ENCODE results near the gene DNM1L.
A peak's percentile ranks its signal among the peaks of the same experiment; 100 is the strongest.

The DNM1L gene

GRCh38 chr12:32761716-32762115 is 82.6 kb downstream of the DNM1L start:
- no peak for FAIRE-seq

- FAIRE-seq = peak; percentile 98
Observed at GRCh38 chr12:32765906-32766305, 86.8 kb downstream of the DNM1L start.

GRCh38 chr12:32768518-32768917 is 89.4 kb downstream of the DNM1L start:
- no peak for FAIRE-seq

- FAIRE-seq = no peak
Observed at GRCh38 chr12:32770141-32770540, 91.0 kb downstream of the DNM1L start.

GRCh38 chr12:32773691-32774090 is 94.6 kb downstream of the DNM1L start:
- FAIRE-seq = no peak

GRCh38 chr12:32776258-32776657 is 97.2 kb downstream of the DNM1L start:
- no peak for FAIRE-seq

GRCh38 chr12:32777159-32777558 is 98.1 kb downstream of the DNM1L start:
- FAIRE-seq = no peak

- no peak for FAIRE-seq
Observed at GRCh38 chr12:32777691-32778175, 98.6 kb downstream of the DNM1L start.

GRCh38 chr12:32780071-32780470 is 101.0 kb downstream of the DNM1L start:
- no peak for FAIRE-seq

- no peak for FAIRE-seq
Observed at GRCh38 chr12:32783029-32783428, 103.9 kb downstream of the DNM1L start.

- no peak for FAIRE-seq
Observed at GRCh38 chr12:32785557-32785956, 106.5 kb downstream of the DNM1L start.

GRCh38 chr12:32788405-32788804 is 109.3 kb downstream of the DNM1L start:
- no peak for FAIRE-seq

GRCh38 chr12:32789446-32789845 is 110.3 kb downstream of the DNM1L start:
- FAIRE-seq = no peak

GRCh38 chr12:32789916-32790315 is 110.8 kb downstream of the DNM1L start:
- FAIRE-seq = no peak

- FAIRE-seq = no peak
Observed at GRCh38 chr12:32794281-32794680, 115.2 kb downstream of the DNM1L start.
